Gastrocnemius medialis (tissue), 4 donors: ENCODE data around the gene DSE. TPM values are rescaled to one million over a fixed set of nuclear protein-coding genes. Genes with fewer than 3 reads are reported as not detected.
A peak's percentile ranks its signal among the peaks of the same experiment; 100 is the strongest.
"Not testable (repeated sequence)": the region's sequence is repeated elsewhere in the genome, so short reads cannot be mapped to it uniquely, and the experiment has no call there.

Source experiments
- ATAC-seq, 2 donors: fragments of 150-250 bp; one replicate each; pipeline ENCODE4 v1.9.1; 2016
- DNase-seq, 2 donors: peaks; one replicate each; pipeline ENCODE4 v3.0.0-alpha.2; 2019
- H3K27ac ChIP-seq, 4 donors: fragments of 200-600 bp; sonication (generic); 1 replicate in 1 of 4; 2 replicates in 3 of 4; pipeline ENCODE4 v1.5.1; 2016 to 2018; ENCODE audit warnings: mild to moderate bottlenecking in 2 of 4, moderate library complexity in 1 of 4
- H3K27me3 ChIP-seq, 3 donors: fragments of 200-600 bp; sonication (generic) in 2 of 3; 1 replicate in 1 of 3; 2 replicates in 2 of 3; pipeline versions ENCODE4 v1.5.1 to v1.6.0; 2016 to 2019; ENCODE audit warnings: mild to moderate bottlenecking in 1 of 3, moderate library complexity in 1 of 3
- H3K36me3 ChIP-seq, 2 donors: fragments of 200-600 bp; sonication (generic) in 1 of 2; one replicate each; pipeline ENCODE4 v1.5.1; 2017 to 2018
- H3K4me1 ChIP-seq, 2 donors: fragments of 200-600 bp; sonication (generic) in 1 of 2; one replicate each; pipeline ENCODE4 v1.5.1; 2016 to 2017; ENCODE audit warnings: mild to moderate bottlenecking in 2 of 2
- H3K4me3 ChIP-seq, 4 donors: fragments of 200-600 bp; sonication (generic) in 3 of 4; 1 replicate in 1 of 4; 2 replicates in 3 of 4; pipeline ENCODE4 v1.5.1; 2016 to 2019; ENCODE audit warnings: mild to moderate bottlenecking in 2 of 4
- H3K9me3 ChIP-seq, 3 donors: fragments of 200-600 bp; sonication (generic) in 2 of 3; 1 replicate in 1 of 3; 2 replicates in 2 of 3; pipeline ENCODE4 v1.5.1; 2016 to 2019
- CTCF ChIP-seq, 5 experiments: fragments of 450-650 bp in 3 of 5; fragments of 200-600 bp in 2 of 5; sonication (generic) in 2 of 5; IDR thresholded peaks in 4 of 5; conservative IDR thresholded peaks in 1 of 5; 1 replicate in 4 of 5; 2 replicates in 1 of 5; pipeline ENCODE4 v1.5.1; 2016 to 2019; ENCODE audit warnings: antibody characterized with exemption in 5 of 5, mild to moderate bottlenecking in 3 of 5, moderate library complexity in 3 of 5
- POLR2A ChIP-seq, 2 donors: fragments of 450-650 bp; IDR thresholded peaks; one replicate each; pipeline ENCODE4 v1.6.1; 2017; ENCODE audit warnings: antibody characterized with exemption in 2 of 2, mild to moderate bottlenecking in 2 of 2, moderate library complexity in 2 of 2
- in situ Hi-C, 4 donors: fragments of 200-750 bp; cut with MboI; loops; one replicate each; pipeline versions ENCODE4 v1.15.0 to v1.8.0; 2017; ENCODE audit warnings: low sequenced_read_pairs in 4 of 4
- intact Hi-C: fragments of 100-400 bp; cut with DNase I; formaldehyde crosslinking; loops from one replicate; pipeline ENCODE4 v1.15.1; 2023; ENCODE audit warnings: low total_unique reads
- total RNA-seq, 4 donors: library from RNA; depleted of rRNA; stranded (reverse); fragments of >200 nt; gene quantifications; one replicate each; pipeline versions ENCODE4 v1.1.0 to v1.2.3, GENCODE V29; 2016

Gene DSE
- total RNA-seq: 10 to 100 TPM in 3 of 4 donors, 1 to 10 TPM in 1; 9.6 to 14.8 (median 11.8) TPM

GRCh38 chr6:116370760-116371119, at the start of gene DSE:
DSE (plus strand) TSS chr6:116370947; CDS start chr6:116399251, 28,304 bp downstream.
- ATAC-seq: peak; percentile 83 to 84
- no peaks in the 10 kb centered on the region for H3K27me3 ChIP-seq
- in situ Hi-C loops: no loop called here
- intact Hi-C loops: loop anchor here (2.0 to 5.0 kb wide), 3 partner anchors 40 to 162 kb away; no protein-coding TSS in a partner anchor
- peak in 1 of 2 donors; percentile 75 for DNase-seq
- no peaks in the 10 kb centered on the region for H3K36me3 ChIP-seq
- peaks cover 0 to 15% of the 10 kb centered on the region in 2 donors for H3K4me1 ChIP-seq
- TF ChIP-seq CTCF (IDR thresholded peaks at IDR 0.05 in 4 of 5, conservative IDR thresholded peaks at IDR 0.05 in 1 of 5): no peak
- TF ChIP-seq POLR2A (IDR thresholded peaks at IDR 0.05): peak; percentile 62 to 84
- H3K4me3 ChIP-seq: peak within 1 kb of the TSS; percentile 80 to 89 (median 88)
- H3K9me3 ChIP-seq: no peaks in the 10 kb centered on the region
- peak within 1 kb of the TSS; percentile 86 to 91 (median 89) for H3K27ac ChIP-seq

- in situ Hi-C loops, DNase-seq, H3K4me3 ChIP-seq, H3K4me1 ChIP-seq, H3K27ac ChIP-seq, H3K36me3 ChIP-seq, H3K27me3 ChIP-seq, ATAC-seq, H3K9me3 ChIP-seq, intact Hi-C loops: not testable (repeated sequence)
Observed at GRCh38 chr6:116321933-116322332, 48.8 kb upstream of the DSE start.

- Histone ChIP-seq H3K9me3 (no peaks in the 10 kb centered on the region), H3K4me1 (peaks cover 8 to 11% of the 10 kb centered on the region in 2 donors), H3K27ac (no peak overlapping the region), H3K27me3 (no peaks in the 10 kb centered on the region), H3K36me3 (no peaks in the 10 kb centered on the region), H3K4me3 (no peak overlapping the region)
- no peak for ATAC-seq
- no peak for DNase-seq
- intact Hi-C loops: no loop called here
- TF ChIP-seq CTCF (IDR thresholded peaks at IDR 0.05 in 4 of 5, conservative IDR thresholded peaks at IDR 0.05 in 1 of 5) (no peak), POLR2A (IDR thresholded peaks at IDR 0.05) (no peak)
- in situ Hi-C loops: no loop called here
Observed at GRCh38 chr6:116323863-116324262, 46.9 kb upstream of the DSE start.

GRCh38 chr6:116325634-116326132, 45.1 kb upstream of the DSE start:
- intact Hi-C loops: loop anchor here (5.0 kb wide), 1 partner anchor 33 kb away; no protein-coding TSS in a partner anchor
- H3K27ac ChIP-seq, DNase-seq, in situ Hi-C loops, H3K36me3 ChIP-seq, H3K27me3 ChIP-seq, H3K4me3 ChIP-seq, ATAC-seq, H3K9me3 ChIP-seq: not testable (repeated sequence)
- peaks cover 15 to 17% of the 10 kb centered on the region in 2 donors for H3K4me1 ChIP-seq

GRCh38 chr6:116326181-116326671, 44.5 kb upstream of the DSE start:
- in situ Hi-C loops (no loop called here), intact Hi-C loops (loop anchor here (5.0 kb wide), 1 partner anchor 34 kb away; no protein-coding TSS in a partner anchor)
- Histone ChIP-seq H3K4me3 (no peak overlapping the region), H3K27ac (no peak overlapping the region), H3K9me3 (no peaks in the 10 kb centered on the region), H3K4me1 (peaks cover 15 to 17% of the 10 kb centered on the region in 2 donors), H3K36me3 (no peaks in the 10 kb centered on the region), H3K27me3 (no peaks in the 10 kb centered on the region)
- DNase-seq (no peak), ATAC-seq (no peak)
- TF ChIP-seq CTCF (IDR thresholded peaks at IDR 0.05 in 4 of 5, conservative IDR thresholded peaks at IDR 0.05 in 1 of 5) (no peak), POLR2A (IDR thresholded peaks at IDR 0.05) (no peak)
